Measurements from ENCODE around the gene SHLD1.

SHLD1 gene

DNA sequence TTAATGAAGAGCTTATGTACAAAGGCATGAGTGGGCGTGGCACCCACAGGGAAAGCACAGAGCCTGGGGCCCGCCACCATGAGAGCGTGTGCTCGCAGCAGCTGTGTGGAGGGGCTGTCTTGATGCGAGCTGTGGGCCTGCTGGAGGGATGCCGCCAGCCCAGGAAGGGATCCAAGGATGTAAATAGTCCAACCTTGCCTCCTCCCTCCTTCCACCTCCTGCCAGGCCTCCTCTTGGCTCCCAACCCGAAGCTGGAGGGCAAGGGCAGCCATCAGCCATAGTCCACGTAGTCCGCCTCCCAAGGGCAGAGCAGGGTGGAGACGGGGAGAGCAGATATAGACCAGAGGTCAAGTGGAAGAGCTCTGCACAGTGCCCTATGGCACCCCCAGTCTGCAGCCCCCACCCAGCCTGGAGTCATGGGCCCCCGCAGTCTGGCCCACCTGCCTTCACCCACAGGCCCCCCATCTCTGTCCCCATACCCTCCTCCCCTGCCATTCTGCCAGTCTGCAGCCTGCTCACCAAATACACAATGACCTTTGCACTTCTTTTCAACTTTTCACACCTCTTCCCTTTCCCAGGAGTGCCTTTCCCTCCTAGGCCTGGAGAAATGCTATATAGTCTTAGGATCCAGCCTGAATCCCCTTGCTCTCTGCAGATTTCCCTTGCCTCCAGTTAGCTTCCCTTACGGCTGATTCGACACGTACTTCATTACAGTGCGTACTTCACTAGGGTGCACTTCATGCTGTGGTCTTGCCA, 77.1 kb downstream of the SHLD1 start:
- ATAC-seq: no peak
- TF ChIP-seq ZFP3 (CRISPR knock-in tag; IDR thresholded peaks at IDR 0.05) (no peak), ZNF565 (CRISPR knock-in tag; conservative IDR thresholded peaks at IDR 0.05; ENCODE audit: low read depth) (no peak), OSR1 (CRISPR knock-in tag; IDR thresholded peaks at IDR 0.05) (no peak), ISL1 (CRISPR knock-in tag; IDR thresholded peaks at IDR 0.05) (no peak), RARB (CRISPR knock-in tag; IDR thresholded peaks at IDR 0.05) (no peak), ZNF8 (CRISPR knock-in tag; IDR thresholded peaks at IDR 0.05) (no peak), ARNTL (CRISPR knock-in tag; IDR thresholded peaks at IDR 0.05; ENCODE audit: borderline replicate concordance, low read depth) (no peak), ZFP30 (CRISPR knock-in tag; IDR thresholded peaks at IDR 0.05) (no peak), ZC3H10 (CRISPR knock-in tag; IDR thresholded peaks at IDR 0.05) (no peak), CSDC2 (CRISPR knock-in tag; IDR thresholded peaks at IDR 0.05) (no peak)
- TF ChIP-seq, protein P1, sequence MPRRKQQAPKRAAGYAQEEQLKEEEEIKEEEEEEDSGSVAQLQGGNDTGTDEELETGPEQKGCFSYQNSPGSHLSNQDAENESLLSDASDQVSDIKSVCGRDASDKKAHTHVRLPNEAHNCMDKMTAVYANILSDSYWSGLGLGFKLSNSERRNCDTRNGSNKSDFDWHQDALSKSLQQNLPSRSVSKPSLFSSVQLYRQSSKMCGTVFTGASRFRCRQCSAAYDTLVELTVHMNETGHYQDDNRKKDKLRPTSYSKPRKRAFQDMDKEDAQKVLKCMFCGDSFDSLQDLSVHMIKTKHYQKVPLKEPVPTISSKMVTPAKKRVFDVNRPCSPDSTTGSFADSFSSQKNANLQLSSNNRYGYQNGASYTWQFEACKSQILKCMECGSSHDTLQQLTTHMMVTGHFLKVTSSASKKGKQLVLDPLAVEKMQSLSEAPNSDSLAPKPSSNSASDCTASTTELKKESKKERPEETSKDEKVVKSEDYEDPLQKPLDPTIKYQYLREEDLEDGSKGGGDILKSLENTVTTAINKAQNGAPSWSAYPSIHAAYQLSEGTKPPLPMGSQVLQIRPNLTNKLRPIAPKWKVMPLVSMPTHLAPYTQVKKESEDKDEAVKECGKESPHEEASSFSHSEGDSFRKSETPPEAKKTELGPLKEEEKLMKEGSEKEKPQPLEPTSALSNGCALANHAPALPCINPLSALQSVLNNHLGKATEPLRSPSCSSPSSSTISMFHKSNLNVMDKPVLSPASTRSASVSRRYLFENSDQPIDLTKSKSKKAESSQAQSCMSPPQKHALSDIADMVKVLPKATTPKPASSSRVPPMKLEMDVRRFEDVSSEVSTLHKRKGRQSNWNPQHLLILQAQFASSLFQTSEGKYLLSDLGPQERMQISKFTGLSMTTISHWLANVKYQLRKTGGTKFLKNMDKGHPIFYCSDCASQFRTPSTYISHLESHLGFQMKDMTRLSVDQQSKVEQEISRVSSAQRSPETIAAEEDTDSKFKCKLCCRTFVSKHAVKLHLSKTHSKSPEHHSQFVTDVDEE (CRISPR knock-in tag; IDR thresholded peaks at IDR 0.05): no peak
- TF ChIP-seq, protein P2, sequence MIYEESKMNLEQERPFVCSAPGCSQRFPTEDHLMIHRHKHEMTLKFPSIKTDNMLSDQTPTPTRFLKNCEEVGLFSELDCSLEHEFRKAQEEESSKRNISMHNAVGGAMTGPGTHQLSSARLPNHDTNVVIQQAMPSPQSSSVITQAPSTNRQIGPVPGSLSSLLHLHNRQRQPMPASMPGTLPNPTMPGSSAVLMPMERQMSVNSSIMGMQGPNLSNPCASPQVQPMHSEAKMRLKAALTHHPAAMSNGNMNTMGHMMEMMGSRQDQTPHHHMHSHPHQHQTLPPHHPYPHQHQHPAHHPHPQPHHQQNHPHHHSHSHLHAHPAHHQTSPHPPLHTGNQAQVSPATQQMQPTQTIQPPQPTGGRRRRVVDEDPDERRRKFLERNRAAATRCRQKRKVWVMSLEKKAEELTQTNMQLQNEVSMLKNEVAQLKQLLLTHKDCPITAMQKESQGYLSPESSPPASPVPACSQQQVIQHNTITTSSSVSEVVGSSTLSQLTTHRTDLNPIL (CRISPR knock-in tag; IDR thresholded peaks at IDR 0.05; ENCODE audit: low read depth): no peak
- TF ChIP-seq, protein P3, sequence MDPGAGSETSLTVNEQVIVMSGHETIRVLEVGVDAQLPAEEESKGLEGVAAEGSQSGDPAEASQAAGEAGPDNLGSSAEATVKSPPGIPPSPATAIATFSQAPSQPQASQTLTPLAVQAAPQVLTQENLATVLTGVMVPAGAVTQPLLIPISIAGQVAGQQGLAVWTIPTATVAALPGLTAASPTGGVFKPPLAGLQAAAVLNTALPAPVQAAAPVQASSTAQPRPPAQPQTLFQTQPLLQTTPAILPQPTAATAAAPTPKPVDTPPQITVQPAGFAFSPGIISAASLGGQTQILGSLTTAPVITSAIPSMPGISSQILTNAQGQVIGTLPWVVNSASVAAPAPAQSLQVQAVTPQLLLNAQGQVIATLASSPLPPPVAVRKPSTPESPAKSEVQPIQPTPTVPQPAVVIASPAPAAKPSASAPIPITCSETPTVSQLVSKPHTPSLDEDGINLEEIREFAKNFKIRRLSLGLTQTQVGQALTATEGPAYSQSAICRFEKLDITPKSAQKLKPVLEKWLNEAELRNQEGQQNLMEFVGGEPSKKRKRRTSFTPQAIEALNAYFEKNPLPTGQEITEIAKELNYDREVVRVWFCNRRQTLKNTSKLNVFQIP (CRISPR knock-in tag; IDR thresholded peaks at IDR 0.05; ENCODE audit: borderline replicate concordance, low read depth): no peak

DNA sequence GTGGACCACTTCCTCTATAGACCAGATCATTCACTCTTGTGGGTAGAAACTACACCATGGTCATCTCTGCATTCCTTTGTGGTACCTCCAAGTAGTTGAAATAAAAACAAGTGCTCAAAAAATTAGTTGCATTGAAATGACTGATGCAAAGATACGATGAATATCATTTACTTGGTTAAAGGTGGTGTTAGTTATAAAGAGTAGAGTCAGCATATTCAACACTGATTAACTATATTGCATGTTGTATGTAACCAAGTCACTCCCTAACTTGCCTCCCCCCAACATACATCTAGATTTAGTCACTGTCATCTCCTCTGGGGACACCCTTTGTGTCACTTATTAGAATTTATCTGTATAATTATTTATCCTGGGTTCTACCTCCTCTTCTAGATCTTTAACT, 77.7 kb downstream of the SHLD1 start:
- ATAC-seq: no peak

DNA sequence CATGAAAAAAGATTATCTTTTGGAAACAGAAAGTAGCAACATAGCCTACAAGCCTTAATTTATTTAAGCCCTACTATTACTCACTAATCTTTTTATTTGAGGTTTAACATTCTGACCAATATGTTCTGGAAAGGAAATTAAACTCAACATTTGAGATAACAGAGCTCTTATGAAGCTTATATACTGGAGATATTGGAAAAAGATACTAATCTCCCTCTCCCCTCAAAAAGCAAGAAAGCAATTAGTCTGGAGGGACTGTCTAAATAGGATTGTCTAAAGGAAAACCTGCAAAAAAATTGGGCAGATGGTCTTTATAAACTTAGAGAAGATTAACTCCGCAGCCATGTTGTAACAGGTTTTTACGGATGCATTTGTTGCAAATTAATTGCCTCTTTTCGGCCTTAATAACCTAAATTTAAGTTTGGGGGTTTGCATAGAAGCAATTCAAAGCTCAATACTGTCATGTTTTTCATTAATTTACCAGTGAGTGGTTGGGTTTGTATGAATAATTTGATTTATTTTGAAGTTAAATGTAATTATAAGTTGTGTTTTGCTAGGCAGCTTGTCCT, 79.1 kb downstream of the SHLD1 start:
- ATAC-seq: peak; percentile 16; the same call in 1 of the 3 replicates
- TF ChIP-seq, protein P4, sequence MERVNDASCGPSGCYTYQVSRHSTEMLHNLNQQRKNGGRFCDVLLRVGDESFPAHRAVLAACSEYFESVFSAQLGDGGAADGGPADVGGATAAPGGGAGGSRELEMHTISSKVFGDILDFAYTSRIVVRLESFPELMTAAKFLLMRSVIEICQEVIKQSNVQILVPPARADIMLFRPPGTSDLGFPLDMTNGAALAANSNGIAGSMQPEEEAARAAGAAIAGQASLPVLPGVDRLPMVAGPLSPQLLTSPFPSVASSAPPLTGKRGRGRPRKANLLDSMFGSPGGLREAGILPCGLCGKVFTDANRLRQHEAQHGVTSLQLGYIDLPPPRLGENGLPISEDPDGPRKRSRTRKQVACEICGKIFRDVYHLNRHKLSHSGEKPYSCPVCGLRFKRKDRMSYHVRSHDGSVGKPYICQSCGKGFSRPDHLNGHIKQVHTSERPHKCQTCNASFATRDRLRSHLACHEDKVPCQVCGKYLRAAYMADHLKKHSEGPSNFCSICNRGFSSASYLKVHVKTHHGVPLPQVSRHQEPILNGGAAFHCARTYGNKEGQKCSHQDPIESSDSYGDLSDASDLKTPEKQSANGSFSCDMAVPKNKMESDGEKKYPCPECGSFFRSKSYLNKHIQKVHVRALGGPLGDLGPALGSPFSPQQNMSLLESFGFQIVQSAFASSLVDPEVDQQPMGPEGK (CRISPR knock-in tag; IDR thresholded peaks at IDR 0.05; ENCODE audit: borderline replicate concordance): peak; percentile 28; the same call in 1 of the 2 replicates
- peak; percentile 62 for TF ChIP-seq ISL1 (CRISPR knock-in tag; IDR thresholded peaks at IDR 0.05)
- TF ChIP-seq ZFP3 (CRISPR knock-in tag; IDR thresholded peaks at IDR 0.05): no peak
- TF ChIP-seq TCF4 (CRISPR knock-in tag; IDR thresholded peaks at IDR 0.05; ENCODE audit: borderline replicate concordance): peak; percentile 90
- TF ChIP-seq, protein P1 (CRISPR knock-in tag; IDR thresholded peaks at IDR 0.05): peak; percentile 74
- no peak for TF ChIP-seq BACH2 (CRISPR knock-in tag; IDR thresholded peaks at IDR 0.05; ENCODE audit: borderline replicate concordance)
- TF ChIP-seq RARB (CRISPR knock-in tag; IDR thresholded peaks at IDR 0.05): no peak

More for the DNA sequence above, 77.7 kb downstream of the SHLD1 start:
- TF ChIP-seq SNAI2 (CRISPR knock-in tag; IDR thresholded peaks at IDR 0.05): no peak
- TF ChIP-seq RARB (CRISPR knock-in tag; IDR thresholded peaks at IDR 0.05): no peak
- TF ChIP-seq, protein P2 (CRISPR knock-in tag; IDR thresholded peaks at IDR 0.05; ENCODE audit: low read depth): no peak
- no peak for TF ChIP-seq CSDC2 (CRISPR knock-in tag; IDR thresholded peaks at IDR 0.05)
- TF ChIP-seq PPARA (CRISPR knock-in tag; IDR thresholded peaks at IDR 0.05; ENCODE audit: borderline replicate concordance): no peak
- TF ChIP-seq, protein P3 (CRISPR knock-in tag; IDR thresholded peaks at IDR 0.05; ENCODE audit: borderline replicate concordance, low read depth): no peak
- TF ChIP-seq TCF4 (CRISPR knock-in tag; IDR thresholded peaks at IDR 0.05; ENCODE audit: borderline replicate concordance): no peak
- no peak for TF ChIP-seq ZNF565 (CRISPR knock-in tag; conservative IDR thresholded peaks at IDR 0.05; ENCODE audit: low read depth)
- no peak for TF ChIP-seq ZNF8 (CRISPR knock-in tag; IDR thresholded peaks at IDR 0.05)
- no peak for TF ChIP-seq ESRRG (CRISPR knock-in tag; IDR thresholded peaks at IDR 0.05)
- TF ChIP-seq OSR1 (CRISPR knock-in tag; IDR thresholded peaks at IDR 0.05): no peak
- TF ChIP-seq ZFP30 (CRISPR knock-in tag; IDR thresholded peaks at IDR 0.05): no peak
